DMS114 treated with DMSO at 0.1 percent for 48 hours (cell line): ENCODE results near the gene GAP43.

Experiments
- DNase-seq: peaks from one replicate; lab custom pipeline; 2025; ENCODE audit not compliant: unreplicated experiment; lab: John Stamatoyannopoulos, UW

The GAP43 gene

DNA sequence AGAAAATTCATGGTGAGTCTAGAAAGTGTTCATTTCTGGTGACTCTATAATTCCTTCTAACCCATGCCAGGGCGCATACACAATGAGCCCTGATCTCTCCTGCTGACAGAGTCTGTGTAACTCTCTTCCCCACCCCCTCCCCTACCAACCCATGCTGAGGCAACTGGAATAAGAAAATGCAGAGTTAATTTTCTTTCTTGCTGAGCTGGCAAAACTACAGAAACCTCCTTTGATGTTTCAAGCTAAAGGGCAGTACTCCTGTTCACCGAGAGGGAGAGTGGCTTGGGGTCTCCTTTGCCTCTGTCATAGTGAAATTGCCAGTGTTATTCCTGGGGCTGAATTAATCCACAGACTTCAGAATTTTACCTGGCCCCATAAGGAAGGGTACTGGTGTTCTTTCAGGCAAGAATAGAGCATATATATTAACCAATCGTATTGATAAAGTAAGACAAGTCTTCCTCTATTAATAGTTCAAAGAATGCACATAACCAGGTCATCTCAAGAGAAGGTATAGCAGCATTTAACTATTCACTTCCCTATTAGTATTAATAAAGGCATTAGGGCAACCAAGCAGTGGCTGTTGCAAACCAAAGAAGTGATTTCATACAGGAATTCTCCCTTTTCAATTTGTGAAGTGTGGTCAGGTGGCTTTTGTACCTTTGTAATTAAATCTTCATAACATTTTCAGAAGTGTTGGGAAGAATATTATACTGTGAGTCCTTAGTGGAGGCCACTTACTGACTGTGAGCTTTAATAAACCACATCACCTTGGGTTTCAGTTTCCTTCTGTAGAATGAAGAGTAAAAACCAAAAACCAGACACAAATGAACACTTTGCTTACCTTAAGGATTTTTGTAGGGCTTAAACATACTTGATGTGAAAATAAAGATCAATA, 4.1 kb downstream of the GAP43 start:
- DNase-seq, result no peak

DNA sequence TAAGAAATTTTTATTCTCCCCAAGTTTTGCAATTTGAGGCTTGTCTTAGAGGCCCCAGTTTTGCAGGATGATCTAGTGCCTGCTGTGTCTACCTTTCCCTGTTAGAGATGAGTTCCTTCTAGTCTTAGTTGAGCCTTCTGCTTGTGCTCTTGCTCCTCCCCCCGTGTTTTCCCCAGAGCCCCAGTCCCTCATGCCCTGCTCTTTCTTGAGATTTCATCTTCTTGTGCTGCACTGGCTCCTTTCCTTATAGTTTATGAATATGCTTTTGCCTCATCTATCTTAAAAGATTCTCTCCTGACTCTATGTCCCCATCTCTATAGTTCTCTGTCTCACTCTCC, 4.7 kb downstream of the GAP43 start:
- DNase-seq, result no peak

DNA sequence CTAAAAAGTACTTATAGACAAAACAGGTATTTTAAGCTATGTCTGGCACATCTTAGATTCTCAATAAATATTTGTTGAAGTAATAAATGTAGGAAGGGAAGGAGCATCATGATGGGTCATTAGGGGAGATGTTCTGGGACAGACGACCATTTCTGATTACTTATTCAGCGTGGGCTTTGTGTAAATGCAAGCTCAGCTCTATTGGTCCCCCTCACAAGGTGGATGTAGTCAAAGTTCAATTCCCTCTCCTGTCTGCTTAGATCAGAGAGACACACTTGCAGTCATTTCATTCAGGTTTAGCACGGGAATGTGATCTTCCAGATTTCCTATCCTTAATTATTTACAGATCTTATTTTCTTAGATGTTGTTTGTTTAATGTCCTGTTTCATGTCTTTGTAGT, 7.5 kb downstream of the GAP43 start:
- no peak for DNase-seq

DNA sequence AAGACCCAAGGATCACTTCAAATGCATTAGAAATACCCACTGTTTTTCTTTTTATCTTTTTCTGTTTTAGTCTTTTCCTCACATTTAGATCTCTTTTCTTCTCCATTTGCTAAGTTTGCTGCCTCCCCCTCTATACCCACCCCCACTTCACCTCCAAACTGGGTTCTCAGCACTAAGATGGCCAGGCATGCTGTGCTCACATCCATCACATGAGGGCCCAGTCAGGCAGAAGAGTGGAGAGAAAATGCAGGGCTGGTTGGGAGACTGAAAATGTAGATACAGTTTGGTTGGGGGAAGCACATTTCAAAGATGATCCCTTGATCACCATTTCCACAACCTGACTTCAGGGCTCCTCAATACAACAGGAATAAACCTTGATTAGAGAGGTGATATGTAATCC, 8.7 kb downstream of the GAP43 start:
- no peak for DNase-seq

DNA sequence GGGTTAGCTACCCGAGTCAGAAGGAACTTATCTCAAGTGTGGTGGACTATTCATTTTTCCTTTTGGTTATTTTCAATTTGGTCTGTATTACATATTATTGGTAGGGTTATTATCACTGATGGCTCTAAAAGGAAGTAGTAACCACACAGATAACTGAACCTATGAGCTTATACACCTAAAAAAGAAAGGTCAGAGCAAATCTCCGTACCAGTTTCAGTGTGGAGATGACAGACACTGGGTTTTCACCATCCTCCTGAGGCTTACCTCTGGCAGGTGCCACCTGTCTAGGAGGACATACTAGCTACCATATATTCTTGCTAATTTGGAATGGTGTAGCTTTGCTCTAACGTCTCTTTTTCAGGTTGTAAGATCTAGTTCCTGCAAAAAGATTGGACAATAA, 10.2 kb downstream of the GAP43 start:
- DNase-seq, result no peak

DNA sequence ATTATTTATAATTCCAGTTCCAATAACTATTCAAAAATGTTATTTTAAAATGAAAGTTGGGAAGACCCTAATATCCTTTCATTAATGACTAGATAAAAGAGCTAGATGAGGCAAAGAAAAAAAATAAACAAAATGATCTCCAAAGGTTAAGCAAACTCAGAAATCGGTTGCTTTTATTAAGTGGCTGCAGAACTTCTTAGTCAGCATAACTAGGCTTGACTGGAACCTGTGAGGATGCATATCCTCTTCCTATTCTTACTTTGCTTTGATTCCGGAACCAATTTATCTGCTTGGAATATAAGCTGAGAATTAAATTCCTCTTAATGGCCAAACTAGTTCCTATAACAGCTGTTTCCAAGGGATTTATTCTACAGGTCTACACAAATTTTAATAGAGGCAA, 10.7 kb downstream of the GAP43 start:
- no peak for DNase-seq

DNA sequence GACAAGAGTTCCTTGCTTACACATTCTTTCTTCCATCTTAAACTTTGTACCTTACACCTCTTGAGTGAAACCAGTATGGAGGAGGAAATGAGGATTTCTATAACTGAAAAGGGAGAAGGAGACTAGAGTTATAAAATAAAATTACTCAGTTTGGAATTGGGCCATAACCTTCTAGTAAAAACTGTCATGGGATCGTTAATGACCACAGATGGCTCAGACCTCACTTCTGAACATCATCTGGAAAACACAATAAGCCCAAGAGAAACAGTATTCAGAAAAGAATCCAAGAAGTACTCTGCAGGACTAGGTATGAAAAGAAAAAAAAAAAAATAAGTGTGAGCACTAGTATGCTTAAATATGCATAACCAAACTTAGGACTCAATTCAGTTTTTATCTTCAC, 12.1 kb downstream of the GAP43 start:
- no peak for DNase-seq

DNA sequence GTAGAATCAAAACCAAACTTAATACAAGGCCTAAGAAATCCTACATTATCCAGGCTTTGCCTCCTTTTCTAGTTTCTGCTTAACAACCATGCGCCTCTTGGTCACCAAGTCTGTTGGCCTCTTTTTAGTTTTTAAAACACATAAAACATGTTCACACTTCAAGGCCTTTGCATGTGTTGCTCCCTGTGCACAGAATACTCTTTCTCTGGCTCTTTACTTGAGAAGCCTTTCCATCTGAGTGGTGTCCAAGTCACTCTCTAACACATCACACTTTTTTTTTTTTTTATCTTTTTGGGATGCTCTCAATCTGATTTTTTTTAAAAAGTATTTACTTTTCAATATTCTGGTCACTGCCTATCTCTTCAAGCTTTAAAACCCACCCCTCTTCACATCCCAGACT, 14.9 kb downstream of the GAP43 start:
- DNase-seq, result no peak

DNA sequence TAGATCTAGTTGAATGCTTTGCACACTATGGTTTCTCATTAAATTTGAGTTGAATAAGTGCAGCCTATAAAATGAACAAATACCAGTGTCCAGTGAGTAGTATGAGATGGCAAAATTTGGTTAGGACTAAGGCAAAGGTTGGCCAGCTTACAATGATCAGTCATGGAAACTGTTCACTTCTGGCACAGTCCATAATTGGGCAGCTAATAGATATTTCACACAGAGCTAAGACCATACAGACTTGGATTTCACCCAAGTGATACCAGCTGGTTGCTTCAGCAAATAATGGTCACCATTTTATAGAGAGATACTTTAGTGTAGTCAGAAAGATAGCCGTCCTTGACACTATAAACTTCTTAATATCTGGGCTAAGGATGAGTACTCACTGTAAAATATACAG, 15.7 kb downstream of the GAP43 start:
- no peak for DNase-seq

DNA sequence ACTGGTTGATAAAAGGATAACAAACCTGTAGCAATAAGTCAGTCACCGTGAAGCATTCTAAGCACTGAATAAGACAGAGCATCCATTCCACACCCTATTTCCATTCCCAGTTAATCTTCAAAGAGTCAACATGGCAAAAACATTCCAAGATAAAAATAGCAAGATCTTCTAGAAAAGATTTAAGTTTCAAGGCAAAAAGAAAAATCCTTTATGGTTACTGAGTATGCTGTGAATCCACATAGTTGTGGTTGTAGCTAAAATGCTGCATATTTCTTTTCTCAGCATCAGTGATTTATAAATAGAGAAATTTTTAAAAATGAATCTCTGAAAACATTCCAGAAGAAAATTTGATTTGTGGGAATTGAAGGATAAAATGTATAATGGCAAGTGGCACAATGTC, 21.1 kb downstream of the GAP43 start:
- DNase-seq, result no peak

DNA sequence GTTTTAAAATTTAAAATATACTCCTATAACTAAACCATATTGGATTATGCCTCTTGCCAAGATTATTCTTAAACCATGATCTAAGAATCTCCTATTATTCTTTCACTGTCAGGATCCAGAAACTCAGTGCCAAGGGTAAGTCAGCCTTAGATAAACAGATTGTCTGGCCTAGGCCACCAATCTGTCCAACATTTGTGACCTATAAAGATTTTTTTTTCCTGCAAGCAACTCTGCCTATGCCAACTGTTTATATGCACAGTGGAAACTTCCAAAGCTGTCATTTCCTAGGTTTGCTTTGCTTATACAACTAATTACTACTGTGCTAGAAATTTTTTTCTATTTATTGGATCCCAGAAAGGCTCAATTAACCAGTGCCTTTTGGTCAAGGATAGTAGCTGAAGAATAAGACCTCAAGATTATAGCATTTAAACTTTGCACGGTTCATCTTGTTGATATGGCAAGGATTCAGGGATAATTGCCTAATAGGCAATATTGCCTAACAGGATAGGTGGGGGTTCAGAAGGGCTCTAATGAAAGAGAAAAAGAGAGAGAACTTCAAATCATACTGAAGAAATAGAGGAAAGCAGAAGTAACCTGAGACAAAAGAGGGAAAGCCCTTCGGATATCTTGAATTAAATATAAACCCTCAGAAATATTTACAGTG, 22.8 kb downstream of the GAP43 start:
- no peak for DNase-seq

DNA sequence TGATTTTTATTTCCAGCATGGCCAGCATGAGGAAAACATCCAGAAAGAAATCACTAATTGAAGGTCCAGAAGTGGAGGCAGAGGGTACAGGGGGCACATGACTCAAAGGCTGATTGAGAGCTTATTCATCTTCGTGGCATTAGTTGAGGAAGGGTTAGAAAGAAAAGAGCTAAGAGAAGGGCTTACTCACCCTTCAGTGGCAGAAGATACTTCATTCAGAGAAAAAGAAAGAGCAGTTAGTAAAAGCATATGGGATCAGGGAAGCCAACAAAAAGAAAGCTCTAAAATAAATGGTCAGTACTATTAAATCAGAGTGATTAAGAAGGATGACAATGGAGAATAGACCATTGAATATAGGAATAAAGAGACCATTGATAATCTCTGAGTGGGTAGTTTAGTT, 25.2 kb downstream of the GAP43 start:
- no peak for DNase-seq

DNA sequence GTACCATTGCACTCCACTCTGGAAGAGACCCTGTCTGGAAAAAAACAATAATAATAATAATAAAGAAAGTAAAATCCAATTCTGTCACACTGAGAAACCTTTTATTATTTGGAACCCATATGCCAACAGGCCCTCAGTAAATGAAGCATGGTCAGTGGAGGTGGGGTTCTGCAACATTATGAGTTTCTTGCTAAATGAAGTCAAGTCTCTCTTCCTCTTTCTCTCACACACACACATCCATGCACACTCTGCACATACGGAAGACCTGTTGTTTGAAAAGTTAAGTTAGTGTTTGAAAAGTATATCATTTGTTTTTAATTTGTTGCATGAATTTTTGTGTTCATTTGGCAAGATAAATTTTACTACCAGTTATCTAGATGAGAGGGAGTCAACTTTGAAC, 27.8 kb downstream of the GAP43 start:
- no peak for DNase-seq

DNA sequence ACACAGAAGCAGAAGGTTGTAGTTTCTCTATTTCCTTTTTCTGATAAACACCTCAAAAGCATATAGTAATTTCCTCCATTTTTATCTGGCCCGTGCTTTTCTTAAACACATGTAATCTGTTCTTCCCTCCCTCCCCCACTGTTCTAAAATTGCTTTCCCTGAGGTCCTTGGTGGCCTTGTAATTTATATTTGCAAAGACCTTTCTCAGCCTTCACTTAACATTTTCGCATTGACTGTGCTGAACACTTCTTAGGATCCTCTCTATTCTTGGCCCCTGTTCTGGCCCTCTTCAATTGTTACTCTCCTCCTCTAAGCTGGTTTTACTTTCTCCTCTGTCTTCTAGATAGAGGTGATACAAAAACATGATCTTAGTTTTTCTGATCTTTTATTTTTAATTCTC, 28.3 kb downstream of the GAP43 start:
- no peak for DNase-seq

DNA sequence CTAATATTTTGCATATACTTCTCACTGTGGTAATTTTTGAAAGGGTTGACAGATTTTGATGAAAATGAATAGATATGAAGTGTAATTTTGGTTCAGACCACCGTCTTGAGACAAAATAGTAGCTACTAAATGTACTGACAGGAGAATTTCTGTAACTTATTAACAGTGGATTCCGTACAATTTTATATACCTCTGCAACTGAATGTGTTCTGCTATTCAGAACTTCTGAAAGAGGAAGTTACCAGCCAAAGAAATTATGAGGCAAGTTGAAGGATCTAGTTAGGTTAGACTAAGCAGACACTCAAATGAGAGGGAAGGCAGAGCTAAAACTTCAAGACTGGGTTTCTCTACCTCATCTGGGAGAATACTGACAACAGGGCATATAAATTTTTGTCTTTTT, 29.4 kb downstream of the GAP43 start:
- no peak for DNase-seq

DNA sequence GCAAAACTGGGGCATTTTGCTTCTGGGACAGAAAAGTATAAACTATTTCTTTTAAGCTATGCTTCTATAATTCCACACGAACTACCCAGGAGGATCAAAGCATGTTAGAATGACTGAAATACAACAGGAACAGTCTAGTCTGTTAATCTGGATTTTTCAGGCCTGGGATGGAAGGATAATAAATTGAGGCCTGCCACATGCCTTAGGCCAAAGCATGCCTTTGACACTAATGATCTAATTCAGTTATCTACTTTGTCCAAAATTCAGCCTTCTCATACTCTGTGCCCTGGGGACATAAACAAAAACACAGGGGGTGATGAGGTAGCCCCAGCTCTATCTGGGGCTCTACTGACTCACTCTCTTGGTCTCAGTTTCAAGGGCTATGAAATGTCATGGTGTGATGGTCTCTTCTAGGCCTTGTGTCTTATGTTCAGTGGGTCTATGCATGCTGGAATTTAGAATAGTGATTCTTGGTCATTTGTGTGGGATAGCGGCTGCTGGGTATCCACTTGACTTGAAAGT, 32.5 kb downstream of the GAP43 start:
- DNase-seq, result no peak

DNA sequence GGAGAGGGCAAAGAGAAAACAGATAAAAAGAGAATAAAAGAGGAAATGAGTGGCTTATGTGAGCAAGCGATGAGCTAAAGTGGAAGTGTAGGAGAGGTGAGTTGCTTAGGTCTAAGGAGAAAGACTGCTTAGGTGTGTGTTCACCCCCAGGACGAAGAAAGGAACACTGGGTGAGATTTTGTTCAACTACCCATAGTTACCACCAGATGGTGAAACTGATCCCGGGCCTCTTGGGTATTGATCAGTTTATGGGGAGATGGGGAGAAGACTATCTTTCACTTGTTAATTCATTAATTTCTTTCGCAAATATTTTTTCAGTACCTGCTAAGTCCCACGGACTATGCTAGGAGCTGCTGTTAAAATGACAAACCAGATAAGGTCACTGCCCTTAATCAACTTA, 33.9 kb downstream of the GAP43 start:
- DNase-seq, result no peak

DNA sequence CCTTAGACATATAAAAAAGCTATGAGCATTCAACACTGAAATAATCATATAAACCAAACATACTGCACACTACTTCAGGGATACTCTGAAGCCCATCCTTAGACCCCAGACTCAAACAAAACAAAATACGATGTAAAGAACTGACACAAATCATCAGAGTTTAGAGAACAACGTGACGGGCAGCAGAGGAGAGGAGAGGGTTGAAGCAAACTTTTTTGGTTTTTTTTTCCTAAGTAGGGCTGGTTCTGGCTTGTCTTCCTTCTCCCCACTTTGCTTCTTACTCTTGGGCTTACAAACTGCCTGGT, 34.7 kb downstream of the GAP43 start:
- DNase-seq, result no peak

DNA sequence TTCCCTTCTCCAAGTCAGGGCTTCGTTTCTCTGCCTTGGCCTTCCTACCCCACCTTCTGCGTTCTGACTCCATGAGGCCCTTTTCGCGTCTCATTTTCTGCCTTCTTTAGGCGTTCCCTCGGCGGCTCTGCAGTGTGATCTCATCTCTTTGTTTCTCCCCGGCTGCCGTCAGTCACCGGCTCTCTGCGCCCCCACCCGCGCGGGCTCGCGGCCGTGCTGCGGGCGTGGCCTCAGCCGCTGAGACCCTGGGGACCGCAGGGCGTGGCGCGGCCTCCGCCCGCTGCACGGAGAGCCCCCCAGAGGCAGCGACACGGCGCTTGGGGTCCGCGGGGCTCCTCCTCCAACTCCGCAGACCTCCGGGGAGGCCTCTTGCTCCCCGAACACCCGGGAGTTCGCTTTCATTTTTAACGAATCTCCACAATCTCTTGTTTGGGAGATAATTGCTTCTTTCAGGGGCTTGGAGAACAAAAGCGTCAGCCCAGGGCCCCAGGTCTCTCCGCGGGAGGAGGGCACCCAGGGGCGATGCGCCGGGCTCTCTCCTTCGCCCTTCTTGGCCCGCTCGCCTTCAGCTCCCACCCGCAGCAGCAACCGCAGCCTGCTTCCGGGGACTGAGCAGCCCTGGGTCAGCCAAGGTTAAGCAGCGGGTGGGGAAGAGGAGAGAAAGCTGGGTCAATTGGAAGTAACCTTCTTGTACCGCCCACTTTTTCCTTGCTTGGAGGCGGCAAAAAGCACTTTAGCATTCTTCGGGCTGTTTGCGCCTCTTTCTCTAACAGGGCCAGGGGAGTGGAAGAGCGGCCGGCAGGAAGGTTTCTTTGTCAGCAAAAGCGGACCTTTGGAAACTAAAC, 35.2 kb downstream of the GAP43 start:
- DNase-seq, result no peak

DNA sequence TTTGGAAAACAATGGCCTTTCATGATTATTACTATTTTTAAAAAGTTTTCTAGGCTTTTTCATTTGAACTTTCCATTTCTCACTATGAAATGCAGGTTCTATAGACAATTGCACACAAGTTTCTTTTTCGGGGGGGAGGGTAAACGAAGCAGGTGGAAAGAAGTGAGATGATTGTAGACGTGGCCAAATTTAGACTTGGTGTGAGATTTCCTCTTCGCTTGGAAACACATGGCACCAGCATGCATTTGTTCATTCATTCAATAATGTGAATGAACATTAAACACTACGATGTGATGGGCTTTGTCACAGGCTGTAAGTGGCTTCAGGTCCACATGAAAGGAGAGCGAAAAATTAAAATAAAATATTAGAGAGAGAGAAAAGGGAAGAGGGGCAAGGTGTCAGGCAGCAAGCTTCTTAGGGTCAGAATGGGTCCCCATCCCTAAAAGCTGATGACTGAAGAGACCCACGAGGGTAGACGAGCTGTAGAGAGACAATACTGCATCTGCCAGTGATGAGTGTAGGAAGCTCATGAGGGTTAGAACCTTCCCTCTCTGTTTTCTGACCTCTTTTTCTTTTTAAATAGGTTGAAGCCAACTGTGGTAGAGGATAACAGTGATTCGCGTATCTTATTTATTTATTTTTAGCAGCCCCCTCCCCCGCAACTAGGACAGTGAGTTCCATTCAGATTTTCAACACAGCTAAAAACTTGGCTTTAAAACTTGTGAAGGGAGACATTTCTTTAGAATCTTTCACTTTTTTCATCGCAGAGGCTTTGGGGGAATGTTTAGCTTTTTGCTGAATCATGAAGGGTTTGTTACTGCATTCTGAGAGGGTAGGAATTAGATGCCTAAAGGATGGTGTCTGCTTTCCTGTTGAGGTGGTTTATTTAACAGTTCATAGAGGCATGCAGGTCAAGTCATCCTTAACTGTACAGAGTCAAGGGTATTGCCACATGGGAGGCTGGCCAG, 36.2 kb downstream of the GAP43 start:
- DNase-seq, result no peak
